ENCODE measurements around the gene ACAA1.

The ACAA1 gene

DNA sequence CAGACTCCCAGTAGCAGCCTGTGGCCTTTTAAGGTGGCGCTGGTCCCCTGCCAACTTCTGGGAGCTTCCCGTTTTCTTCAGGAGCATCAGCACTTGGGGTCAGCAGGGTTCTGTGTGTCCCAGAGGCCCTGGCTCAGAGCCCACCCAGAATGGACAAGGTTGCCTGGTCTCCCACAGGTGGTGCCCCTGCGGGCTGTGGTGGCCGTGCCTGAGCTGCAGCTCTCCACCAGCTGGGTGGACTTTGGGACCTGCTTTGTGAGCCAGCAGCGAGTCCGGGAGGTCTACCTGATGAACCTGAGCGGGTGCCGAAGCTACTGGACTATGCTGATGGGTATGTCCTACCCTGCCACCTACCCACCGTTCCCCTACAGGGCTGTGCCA is 15.5 kb downstream of the ACAA1 start:
- no peak for DNase-seq (ENCODE audit: low read depth)
- TF ChIP-seq, protein P1, sequence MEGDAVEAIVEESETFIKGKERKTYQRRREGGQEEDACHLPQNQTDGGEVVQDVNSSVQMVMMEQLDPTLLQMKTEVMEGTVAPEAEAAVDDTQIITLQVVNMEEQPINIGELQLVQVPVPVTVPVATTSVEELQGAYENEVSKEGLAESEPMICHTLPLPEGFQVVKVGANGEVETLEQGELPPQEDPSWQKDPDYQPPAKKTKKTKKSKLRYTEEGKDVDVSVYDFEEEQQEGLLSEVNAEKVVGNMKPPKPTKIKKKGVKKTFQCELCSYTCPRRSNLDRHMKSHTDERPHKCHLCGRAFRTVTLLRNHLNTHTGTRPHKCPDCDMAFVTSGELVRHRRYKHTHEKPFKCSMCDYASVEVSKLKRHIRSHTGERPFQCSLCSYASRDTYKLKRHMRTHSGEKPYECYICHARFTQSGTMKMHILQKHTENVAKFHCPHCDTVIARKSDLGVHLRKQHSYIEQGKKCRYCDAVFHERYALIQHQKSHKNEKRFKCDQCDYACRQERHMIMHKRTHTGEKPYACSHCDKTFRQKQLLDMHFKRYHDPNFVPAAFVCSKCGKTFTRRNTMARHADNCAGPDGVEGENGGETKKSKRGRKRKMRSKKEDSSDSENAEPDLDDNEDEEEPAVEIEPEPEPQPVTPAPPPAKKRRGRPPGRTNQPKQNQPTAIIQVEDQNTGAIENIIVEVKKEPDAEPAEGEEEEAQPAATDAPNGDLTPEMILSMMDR (conservative IDR thresholded peaks at IDR 0.05; ENCODE audit: low read length), result no peak
- H3K4me3 ChIP-seq (ENCODE audit: low read length), result no peak overlapping the region

DNA sequence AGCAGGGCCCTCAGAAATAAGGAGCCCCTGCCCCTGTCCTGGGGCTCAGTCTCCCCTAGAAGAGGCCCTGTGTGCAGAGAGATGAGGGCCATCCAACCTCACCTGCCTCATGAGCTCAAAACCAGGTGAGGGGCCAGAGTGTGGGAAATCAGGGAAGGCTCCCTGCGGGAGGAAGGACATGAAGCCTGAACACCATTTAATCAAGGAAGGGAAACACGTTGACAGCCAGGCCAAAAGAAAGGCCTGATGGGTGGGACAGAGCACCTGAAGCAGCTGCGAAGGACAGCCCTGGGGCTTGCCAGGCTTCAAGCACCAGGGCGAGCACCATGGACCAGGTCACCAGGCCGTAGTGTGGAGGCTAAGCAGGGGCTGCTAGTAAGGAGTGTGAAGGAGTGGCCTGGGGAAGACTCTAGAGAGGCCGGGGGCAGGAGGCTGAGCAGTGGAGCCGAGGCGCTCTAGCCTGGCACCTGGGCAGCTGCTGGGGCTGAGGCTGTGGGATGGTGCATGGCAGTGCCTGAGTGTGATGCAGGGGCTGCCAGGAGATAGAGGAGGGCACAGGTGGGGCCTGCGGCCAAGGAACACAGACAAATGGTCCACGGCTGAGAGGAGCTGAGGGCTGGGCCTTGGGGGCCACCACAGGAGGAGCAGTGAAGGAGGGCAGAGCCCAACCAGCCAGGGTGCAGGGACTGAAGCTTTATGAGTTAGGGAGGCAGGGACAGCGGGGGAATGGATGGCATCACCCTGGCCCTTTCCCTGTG is 16.1 kb downstream of the ACAA1 start:
- TF ChIP-seq, protein P1 (conservative IDR thresholded peaks at IDR 0.05; ENCODE audit: low read length), result no peak
- no peak for DNase-seq (ENCODE audit: low read depth)
- no peak overlapping the region for H3K4me3 ChIP-seq (ENCODE audit: low read length)

DNA sequence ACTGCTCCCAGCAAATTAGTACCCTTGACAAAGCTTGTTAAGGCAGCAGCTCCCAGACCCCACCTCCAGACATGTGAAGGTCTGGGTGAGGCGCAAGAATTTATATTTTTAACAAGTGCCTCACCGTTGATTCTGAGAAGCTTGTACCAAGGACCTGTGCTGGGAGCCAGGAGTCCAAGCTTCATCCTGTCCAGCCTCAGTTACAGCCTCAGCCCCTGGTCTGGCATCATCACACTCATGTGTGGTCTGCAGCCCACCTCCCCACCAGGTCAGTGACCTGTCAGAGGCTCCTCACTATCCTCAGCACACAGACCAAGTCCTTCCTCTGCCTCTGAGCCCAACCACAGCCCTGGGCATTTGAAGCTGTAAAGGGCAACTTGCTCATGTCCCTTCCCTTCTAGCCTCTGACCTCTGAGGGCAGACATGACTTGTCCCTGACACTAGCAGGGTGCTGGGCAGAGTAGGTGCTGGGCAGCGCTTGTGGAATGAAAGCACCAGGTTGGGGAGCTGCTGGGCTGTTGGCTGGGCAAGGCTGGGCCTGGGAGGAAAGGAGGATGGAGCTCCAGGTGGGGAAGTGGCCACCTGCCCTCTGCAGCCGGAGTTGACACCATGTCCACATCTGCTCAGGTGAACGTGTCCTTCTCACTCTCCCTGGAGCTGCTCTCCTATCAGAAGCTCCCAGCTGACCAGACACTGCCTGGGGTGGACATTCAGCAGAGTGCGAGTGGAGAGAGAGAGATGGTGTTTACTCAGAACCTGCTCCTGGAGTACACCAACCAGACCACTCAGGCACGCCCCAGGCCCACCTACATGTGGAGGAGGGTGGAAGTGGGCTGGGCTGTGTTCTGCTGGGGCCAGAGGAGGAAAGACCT is 16.9 kb downstream of the ACAA1 start:
- TF ChIP-seq, protein P1 (conservative IDR thresholded peaks at IDR 0.05; ENCODE audit: low read length), result no peak
- no peak overlapping the region for H3K4me3 ChIP-seq (ENCODE audit: low read length)
- DNase-seq (ENCODE audit: low read depth), result no peak

- DNase-seq (ENCODE audit: low read depth), result no peak
- H3K4me3 ChIP-seq (ENCODE audit: low read length), result no peak overlapping the region
- TF ChIP-seq, protein P1 (conservative IDR thresholded peaks at IDR 0.05; ENCODE audit: low read length), result no peak
These were observed 17.7 kb downstream of the ACAA1 start for GRCh38 chr3:38119248-38119544.

GRCh38 chr3:38118421-38119247 is 18.3 kb downstream of the ACAA1 start:
- TF ChIP-seq, protein P1 (conservative IDR thresholded peaks at IDR 0.05; ENCODE audit: low read length), result no peak
- DNase-seq (ENCODE audit: low read depth), result no peak
- no peak overlapping the region for H3K4me3 ChIP-seq (ENCODE audit: low read length)

GRCh38 chr3:38117748-38118420 is 19.0 kb downstream of the ACAA1 start:
- TF ChIP-seq, protein P1 (conservative IDR thresholded peaks at IDR 0.05; ENCODE audit: low read length), result peak; percentile 86
- H3K4me3 ChIP-seq (ENCODE audit: low read length), result no peak overlapping the region
- DNase-seq (ENCODE audit: low read depth), result peak; percentile 59

Data from AG10803 (cell line).